Testis (tissue), 2 donors: Measurements from ENCODE around the gene HYKK.

Experiments
- CTCF ChIP-seq, 3 experiments: fragments of 450-650 bp in 2 of 3; fragments of 200-600 bp in 1 of 3; sonication (generic) in 1 of 3; IDR thresholded peaks; one replicate each; pipeline ENCODE4 v1.5.1; 2016 to 2019; ENCODE audit warnings: antibody characterized with exemption in 3 of 3, mild to moderate bottlenecking in 2 of 3, moderate library complexity in 1 of 3
- POLR2A ChIP-seq: fragments of 450-650 bp; IDR thresholded peaks from one replicate; pipeline ENCODE4 v1.6.1; 2017; ENCODE audit warnings: antibody characterized with exemption, mild to moderate bottlenecking, moderate library complexity

DNA sequence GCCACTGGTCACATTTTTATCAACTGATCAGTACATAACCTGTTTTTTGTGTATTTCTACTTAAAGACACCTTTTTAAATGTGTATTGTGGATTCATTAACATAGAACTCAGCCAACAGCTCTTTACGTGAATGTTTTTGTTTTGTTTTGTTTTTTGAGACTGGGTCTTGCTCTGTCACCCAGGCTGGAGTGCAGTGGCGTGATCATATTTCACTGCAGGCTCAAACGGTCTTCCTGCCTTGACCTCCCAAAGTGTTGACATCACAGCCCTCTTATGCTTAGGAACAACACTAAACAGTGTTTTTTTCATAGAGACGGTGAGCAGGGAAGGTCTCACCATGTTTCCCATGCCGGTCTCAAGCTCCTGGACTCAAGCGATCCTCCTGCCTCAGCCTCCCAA lies 42.8 kb downstream of the HYKK start:
- TF ChIP-seq CTCF (IDR thresholded peaks at IDR 0.05): no peak
- TF ChIP-seq POLR2A: no peak
